Fibroblast of lung (primary cell): ENCODE measurements around the gene SMARCE1. TPM values are rescaled to one million over a fixed set of nuclear protein-coding genes. Genes with fewer than 3 reads are reported as not detected.
A peak's percentile ranks its signal among the peaks of the same experiment; 100 is the strongest.

Source experiments
- DNase-seq, 2 donors: peaks; one replicate each; pipeline versions ENCODE4 v3.0.0 to v3.0.0-alpha.2; 2010; ENCODE audit warnings: low read depth in 2 of 2
- H2AFZ ChIP-seq: 2 replicates; pipeline ENCODE4 v1.5.1; 2012; ENCODE audit warnings: low read length, control low read depth, inconsistent platforms
- H3K27ac ChIP-seq: 2 replicates; pipeline ENCODE4 v1.5.1; 2011; ENCODE audit warnings: low read length, control low read depth; ENCODE audit not compliant: insufficient read depth
- H3K27me3 ChIP-seq: 2 replicates; pipeline ENCODE4 v1.5.1; 2011; ENCODE audit warnings: mild to moderate bottlenecking, low read length; ENCODE audit not compliant: control insufficient read depth, insufficient read depth
- H3K36me3 ChIP-seq: 2 replicates; pipeline ENCODE4 v1.5.1; 2011; ENCODE audit warnings: low read length; ENCODE audit not compliant: control insufficient read depth, insufficient read depth
- H3K4me1 ChIP-seq: 2 replicates; pipeline ENCODE4 v1.5.1; 2011; ENCODE audit warnings: low read length; ENCODE audit not compliant: control insufficient read depth, insufficient read depth; ENCODE audit errors: extremely low read depth
- H3K4me2 ChIP-seq: 2 replicates; pipeline ENCODE4 v1.5.1; 2011; ENCODE audit warnings: low read length, control low read depth; ENCODE audit not compliant: insufficient read depth; ENCODE audit errors: extremely low read depth
- H3K4me3 ChIP-seq, 4 experiments: fragments of 200-600 bp in 1 of 4; sonication (generic) in 1 of 4; replicated peaks in 1 of 4; 2 replicates each; pipeline ENCODE4 v1.5.1; 2011 to 2016; ENCODE audit warnings: low read length in 4 of 4, low read depth in 3 of 4, mild to moderate bottlenecking in 3 of 4, control low read depth in 2 of 4, inconsistent platforms in 1 of 4, mixed read lengths in 1 of 4; ENCODE audit not compliant: insufficient read depth in 1 of 4; ENCODE audit errors: control extremely low read depth in 1 of 4
- H3K79me2 ChIP-seq: 2 replicates; pipeline ENCODE4 v1.5.1; 2012; ENCODE audit warnings: mild to moderate bottlenecking, low read length, inconsistent platforms; ENCODE audit not compliant: control insufficient read depth, insufficient read depth
- H3K9ac ChIP-seq: 2 replicates; pipeline ENCODE4 v1.5.1; 2011; ENCODE audit warnings: mild to moderate bottlenecking, low read length, control low read depth; ENCODE audit not compliant: insufficient read depth
- H3K9me3 ChIP-seq: 2 replicates; pipeline ENCODE4 v1.5.1; 2012; ENCODE audit warnings: low read depth, low read length; ENCODE audit not compliant: control insufficient read depth, insufficient read depth
- H4K20me1 ChIP-seq: 2 replicates; pipeline ENCODE4 v1.5.1; 2011; ENCODE audit warnings: low read length; ENCODE audit not compliant: control insufficient read depth, insufficient read depth; ENCODE audit errors: extremely low read depth
- EZH2 ChIP-seq: IDR thresholded peaks from 2 replicates; pipeline ENCODE4 v1.5.1; 2012; ENCODE audit warnings: low read length, control low read depth, mild to moderate bottlenecking; ENCODE audit errors: missing control alignments
- polyA plus RNA-seq, 2 donors: library from polyadenylated mRNA; depleted of rRNA in 1 of 2; stranded (reverse) in 1 of 2; unstranded in 1 of 2; fragments of >200 nt; gene quantifications; 2 replicates each; pipeline ENCODE4 v1.2.1, GENCODE V29; 2011 to 2012; ENCODE audit warnings: missing spikeins in 1 of 2
- total RNA-seq: library from RNA; depleted of rRNA; stranded (reverse); fragments of >200 nt; gene quantifications from 2 replicates; pipeline ENCODE4 v1.2.1, GENCODE V29; 2014
- TF ChIP-seq, protein P1 (sequence below), 2 donors: IDR thresholded peaks in 1 of 2; conservative IDR thresholded peaks in 1 of 2; 1 replicate in 1 of 2; 2 replicates in 1 of 2; pipeline ENCODE4 v1.5.1; 2011 to 2012; ENCODE audit warnings: low read length in 2 of 2, control low read depth in 1 of 2, inconsistent platforms in 1 of 2, low read depth in 1 of 2, mild to moderate bottlenecking in 1 of 2

Gene SMARCE1
- total and polyA plus RNA-seq, 2 donors (not counting 1 experiment from before 2014, with no cell fraction given), result 75.6 to 93.8 TPM

DNA sequence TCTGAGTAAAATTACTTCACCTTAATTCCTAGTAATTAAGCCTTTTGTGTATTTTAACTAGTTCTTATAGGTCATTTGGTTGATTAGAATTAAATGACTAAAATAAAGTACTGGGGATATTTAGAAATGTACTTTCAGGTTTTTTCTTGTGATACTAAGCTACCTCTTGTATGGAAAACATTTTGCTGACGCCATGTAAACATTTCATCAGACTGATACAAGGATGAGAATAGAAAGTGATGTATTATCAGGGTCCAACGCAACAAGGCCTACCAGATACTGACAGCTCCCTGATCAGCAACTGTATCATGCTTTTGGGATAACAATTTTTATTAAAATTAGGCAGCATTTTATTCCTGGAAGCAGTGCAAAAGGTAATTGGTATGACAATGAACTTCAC, 1.7 kb downstream of the SMARCE1 start:
- no peak for DNase-seq
- Histone ChIP-seq H3K4me1 (no peaks in the 10 kb centered on the region), H3K27ac (no peak overlapping the region), H4K20me1 (no peaks in the 10 kb centered on the region), H3K4me2 (peak overlapping the region; percentile 54), H3K79me2 (peaks cover 37% of the 10 kb centered on the region), H3K9me3 (no peaks in the 10 kb centered on the region), H3K36me3 (peaks cover 6% of the 10 kb centered on the region), H2AFZ (no peak overlapping the region), H3K4me3 (peak overlapping the region in 2 of 4 experiments; percentile 95), H3K27me3 (no peaks in the 10 kb centered on the region), H3K9ac (no peak overlapping the region)
- TF ChIP-seq EZH2, result no peak
- TF ChIP-seq, protein P1, sequence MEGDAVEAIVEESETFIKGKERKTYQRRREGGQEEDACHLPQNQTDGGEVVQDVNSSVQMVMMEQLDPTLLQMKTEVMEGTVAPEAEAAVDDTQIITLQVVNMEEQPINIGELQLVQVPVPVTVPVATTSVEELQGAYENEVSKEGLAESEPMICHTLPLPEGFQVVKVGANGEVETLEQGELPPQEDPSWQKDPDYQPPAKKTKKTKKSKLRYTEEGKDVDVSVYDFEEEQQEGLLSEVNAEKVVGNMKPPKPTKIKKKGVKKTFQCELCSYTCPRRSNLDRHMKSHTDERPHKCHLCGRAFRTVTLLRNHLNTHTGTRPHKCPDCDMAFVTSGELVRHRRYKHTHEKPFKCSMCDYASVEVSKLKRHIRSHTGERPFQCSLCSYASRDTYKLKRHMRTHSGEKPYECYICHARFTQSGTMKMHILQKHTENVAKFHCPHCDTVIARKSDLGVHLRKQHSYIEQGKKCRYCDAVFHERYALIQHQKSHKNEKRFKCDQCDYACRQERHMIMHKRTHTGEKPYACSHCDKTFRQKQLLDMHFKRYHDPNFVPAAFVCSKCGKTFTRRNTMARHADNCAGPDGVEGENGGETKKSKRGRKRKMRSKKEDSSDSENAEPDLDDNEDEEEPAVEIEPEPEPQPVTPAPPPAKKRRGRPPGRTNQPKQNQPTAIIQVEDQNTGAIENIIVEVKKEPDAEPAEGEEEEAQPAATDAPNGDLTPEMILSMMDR (conservative IDR thresholded peaks at IDR 0.05 in 1 of 2, IDR thresholded peaks at IDR 0.05 in 1 of 2; ENCODE audit: low read depth in 1 of 2, low read length in 2 of 2), result no peak

DNA sequence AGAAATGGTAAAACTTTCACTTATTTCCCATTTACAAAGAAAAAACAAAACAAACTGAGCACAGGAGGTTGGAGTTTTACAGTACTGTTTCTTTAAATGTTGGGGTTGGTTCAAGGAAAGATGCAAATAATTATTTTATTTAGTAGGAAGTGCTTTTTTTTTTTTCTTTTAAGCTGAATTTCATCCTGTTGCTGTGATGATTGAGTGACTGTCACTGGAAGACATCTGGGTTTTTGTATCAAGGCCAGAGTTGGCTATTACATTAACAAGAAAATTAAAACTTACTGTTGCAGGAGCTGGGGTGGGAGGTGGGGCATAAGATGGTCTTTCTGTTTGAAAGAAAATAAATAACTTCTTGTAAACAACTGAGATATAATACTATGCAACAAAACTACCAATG, 2.3 kb downstream of the SMARCE1 start:
- TF ChIP-seq, protein P1 (conservative IDR thresholded peaks at IDR 0.05 in 1 of 2, IDR thresholded peaks at IDR 0.05 in 1 of 2; ENCODE audit: low read depth in 1 of 2, low read length in 2 of 2), result no peak
- no peak for TF ChIP-seq EZH2
- no peak overlapping the region for H3K4me3 ChIP-seq
- H3K4me1 ChIP-seq, result no peaks in the 10 kb centered on the region
- H2AFZ ChIP-seq, result no peak overlapping the region
- peaks cover 42% of the 10 kb centered on the region for H3K79me2 ChIP-seq
- H3K27me3 ChIP-seq, result no peaks in the 10 kb centered on the region
- no peak overlapping the region for H3K27ac ChIP-seq
- no peaks in the 10 kb centered on the region for H4K20me1 ChIP-seq
- H3K4me2 ChIP-seq, result no peak overlapping the region
- DNase-seq, result no peak
- peaks cover 8% of the 10 kb centered on the region for H3K36me3 ChIP-seq
- H3K9ac ChIP-seq, result no peak overlapping the region
- no peaks in the 10 kb centered on the region for H3K9me3 ChIP-seq

DNA sequence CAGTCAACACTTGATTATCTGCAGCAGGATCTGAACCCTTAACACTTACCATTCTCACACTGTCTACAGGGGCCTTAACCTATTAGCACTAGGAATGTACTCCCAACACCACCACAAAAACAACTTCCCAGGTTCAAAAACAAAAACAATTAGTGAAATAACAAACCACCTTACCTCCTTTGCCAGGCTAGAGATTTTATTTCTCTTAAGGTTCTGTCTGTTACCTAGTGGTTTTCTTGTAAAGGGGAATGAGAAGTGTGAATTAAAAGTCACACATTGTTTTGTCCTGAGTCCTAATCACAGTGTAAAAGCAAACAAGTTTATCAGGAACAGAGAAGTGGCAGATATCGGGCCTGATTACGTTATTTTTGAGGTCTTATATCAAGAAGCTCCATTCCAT, 9.7 kb downstream of the SMARCE1 start:
- H3K27me3 ChIP-seq, result no peaks in the 10 kb centered on the region
- H3K9ac ChIP-seq, result no peak overlapping the region
- H4K20me1 ChIP-seq, result no peaks in the 10 kb centered on the region
- no peaks in the 10 kb centered on the region for H3K4me1 ChIP-seq
- DNase-seq, result no peak
- H2AFZ ChIP-seq, result no peak overlapping the region
- H3K36me3 ChIP-seq, result peaks cover 8% of the 10 kb centered on the region
- TF ChIP-seq, protein P1 (conservative IDR thresholded peaks at IDR 0.05 in 1 of 2, IDR thresholded peaks at IDR 0.05 in 1 of 2; ENCODE audit: low read depth in 1 of 2, low read length in 2 of 2), result no peak
- no peak for TF ChIP-seq EZH2
- H3K9me3 ChIP-seq, result no peaks in the 10 kb centered on the region
- H3K79me2 ChIP-seq, result peaks cover 14% of the 10 kb centered on the region
- no peak overlapping the region for H3K4me3 ChIP-seq
- no peak overlapping the region for H3K4me2 ChIP-seq
- no peak overlapping the region for H3K27ac ChIP-seq
